OCI-LY1 (cell line): ENCODE measurements around the gene RYK.

ENCODE experiments used
- CTCF ChIP-seq: fragments of 200-600 bp; sonication (generic), shearing (Covaris generic); IDR thresholded peaks from 2 replicates; pipeline ENCODE4 v1.5.1; 2017; ENCODE audit warnings: mild to moderate bottlenecking, antibody characterized with exemption, low read length, moderate library complexity, mixed read lengths
- EZH2 ChIP-seq: fragments of 200-600 bp; sonication (generic), shearing (Covaris generic); IDR thresholded peaks from 2 replicates; pipeline ENCODE4 v1.8.0; 2017; ENCODE audit warnings: borderline replicate concordance, mixed run types, mild to moderate bottlenecking, antibody characterized with exemption, low read length, moderate library complexity, mixed read lengths

- no peak for TF ChIP-seq CTCF
- TF ChIP-seq EZH2, result no peak
Measured at GRCh38 chr3:134274571-134274970, 23.9 kb upstream of the RYK start.
